ENCODE data around the gene TBX6.

TBX6 gene

DNA sequence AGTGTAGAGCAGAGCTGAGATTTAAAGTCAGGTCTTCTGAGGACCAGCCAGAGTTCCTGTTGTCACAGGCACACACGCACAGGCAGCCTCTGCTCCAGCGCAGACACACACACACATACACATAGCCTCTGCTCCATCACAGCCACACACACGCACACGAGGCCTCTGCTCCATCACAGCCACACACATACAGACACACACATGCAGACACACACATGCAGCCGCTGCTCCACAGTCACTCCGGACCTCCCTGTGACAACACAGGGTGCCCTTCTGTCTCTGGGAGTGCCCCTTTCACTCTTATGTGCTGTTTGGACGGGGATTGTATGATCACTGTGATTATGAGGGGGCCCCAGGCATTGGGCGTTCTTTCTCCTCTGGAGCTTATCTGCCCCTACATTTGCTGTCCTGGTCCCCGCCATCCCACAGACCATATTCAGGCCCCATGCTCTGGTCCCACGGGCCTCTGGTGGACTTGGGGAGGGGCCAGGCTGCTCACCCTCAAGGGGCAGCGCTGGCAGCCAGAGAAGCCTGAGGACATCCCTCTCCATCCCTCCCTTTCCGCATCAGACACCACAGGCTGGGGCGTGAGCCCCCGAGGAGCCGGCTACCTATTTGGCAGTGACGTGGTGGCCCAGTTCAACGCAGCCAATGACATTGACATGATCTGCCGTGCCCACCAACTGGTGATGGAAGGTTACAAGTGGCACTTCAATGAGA, 7.5 kb downstream of the TBX6 start:
- TF ChIP-seq TOX (CRISPR knock-in tag; IDR thresholded peaks at IDR 0.05; ENCODE audit: borderline replicate concordance) (no peak), BACH2 (CRISPR knock-in tag; IDR thresholded peaks at IDR 0.05; ENCODE audit: borderline replicate concordance) (no peak), CSRNP3 (CRISPR knock-in tag; IDR thresholded peaks at IDR 0.05) (no peak), ISL1 (CRISPR knock-in tag; IDR thresholded peaks at IDR 0.05) (no peak), ZNF565 (CRISPR knock-in tag; conservative IDR thresholded peaks at IDR 0.05; ENCODE audit: low read depth) (no peak), OSR1 (CRISPR knock-in tag; IDR thresholded peaks at IDR 0.05) (no peak), GLIS3 (CRISPR knock-in tag; IDR thresholded peaks at IDR 0.05) (no peak)
- TF ChIP-seq, protein P1, sequence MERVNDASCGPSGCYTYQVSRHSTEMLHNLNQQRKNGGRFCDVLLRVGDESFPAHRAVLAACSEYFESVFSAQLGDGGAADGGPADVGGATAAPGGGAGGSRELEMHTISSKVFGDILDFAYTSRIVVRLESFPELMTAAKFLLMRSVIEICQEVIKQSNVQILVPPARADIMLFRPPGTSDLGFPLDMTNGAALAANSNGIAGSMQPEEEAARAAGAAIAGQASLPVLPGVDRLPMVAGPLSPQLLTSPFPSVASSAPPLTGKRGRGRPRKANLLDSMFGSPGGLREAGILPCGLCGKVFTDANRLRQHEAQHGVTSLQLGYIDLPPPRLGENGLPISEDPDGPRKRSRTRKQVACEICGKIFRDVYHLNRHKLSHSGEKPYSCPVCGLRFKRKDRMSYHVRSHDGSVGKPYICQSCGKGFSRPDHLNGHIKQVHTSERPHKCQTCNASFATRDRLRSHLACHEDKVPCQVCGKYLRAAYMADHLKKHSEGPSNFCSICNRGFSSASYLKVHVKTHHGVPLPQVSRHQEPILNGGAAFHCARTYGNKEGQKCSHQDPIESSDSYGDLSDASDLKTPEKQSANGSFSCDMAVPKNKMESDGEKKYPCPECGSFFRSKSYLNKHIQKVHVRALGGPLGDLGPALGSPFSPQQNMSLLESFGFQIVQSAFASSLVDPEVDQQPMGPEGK (CRISPR knock-in tag; IDR thresholded peaks at IDR 0.05; ENCODE audit: borderline replicate concordance), result no peak
- no peak for ATAC-seq

- ATAC-seq, result no peak
Measured at GRCh38 chr16:30083216-30084055, 8.3 kb downstream of the TBX6 start.

More at GRCh38 chr16:30083216-30084055, 8.3 kb downstream of the TBX6 start:
- TF ChIP-seq OSR1 (CRISPR knock-in tag; IDR thresholded peaks at IDR 0.05) (no peak), SNAI2 (CRISPR knock-in tag; IDR thresholded peaks at IDR 0.05) (no peak), ZNF70 (CRISPR knock-in tag; IDR thresholded peaks at IDR 0.05) (no peak), ZNF8 (CRISPR knock-in tag; IDR thresholded peaks at IDR 0.05) (no peak), ISL1 (CRISPR knock-in tag; IDR thresholded peaks at IDR 0.05) (no peak), RARB (CRISPR knock-in tag; IDR thresholded peaks at IDR 0.05) (no peak), CSDC2 (CRISPR knock-in tag; IDR thresholded peaks at IDR 0.05) (no peak), TCF4 (CRISPR knock-in tag; IDR thresholded peaks at IDR 0.05; ENCODE audit: borderline replicate concordance) (no peak), ESRRG (CRISPR knock-in tag; IDR thresholded peaks at IDR 0.05) (no peak), TOX (CRISPR knock-in tag; IDR thresholded peaks at IDR 0.05; ENCODE audit: borderline replicate concordance) (no peak), TSHZ2 (CRISPR knock-in tag; IDR thresholded peaks at IDR 0.05) (no peak), GLIS3 (CRISPR knock-in tag; IDR thresholded peaks at IDR 0.05) (no peak), CSRNP3 (CRISPR knock-in tag; IDR thresholded peaks at IDR 0.05) (no peak), CREB5 (CRISPR knock-in tag; IDR thresholded peaks at IDR 0.05; ENCODE audit: low read depth) (no peak), BACH2 (CRISPR knock-in tag; IDR thresholded peaks at IDR 0.05; ENCODE audit: borderline replicate concordance) (no peak), ZFP3 (CRISPR knock-in tag; IDR thresholded peaks at IDR 0.05) (no peak)
- TF ChIP-seq, protein P1 (CRISPR knock-in tag; IDR thresholded peaks at IDR 0.05; ENCODE audit: borderline replicate concordance), result no peak
